ENCODE results near the gene MSRB3. TPM values are rescaled to one million over a fixed set of nuclear protein-coding genes. Genes with fewer than 3 reads are reported as not detected.

MSRB3 gene
- total and polyA plus RNA-seq, 2 of the 4 experiments (the other 2 are of a cell fraction), result 31.7 to 35.7 TPM

DNA sequence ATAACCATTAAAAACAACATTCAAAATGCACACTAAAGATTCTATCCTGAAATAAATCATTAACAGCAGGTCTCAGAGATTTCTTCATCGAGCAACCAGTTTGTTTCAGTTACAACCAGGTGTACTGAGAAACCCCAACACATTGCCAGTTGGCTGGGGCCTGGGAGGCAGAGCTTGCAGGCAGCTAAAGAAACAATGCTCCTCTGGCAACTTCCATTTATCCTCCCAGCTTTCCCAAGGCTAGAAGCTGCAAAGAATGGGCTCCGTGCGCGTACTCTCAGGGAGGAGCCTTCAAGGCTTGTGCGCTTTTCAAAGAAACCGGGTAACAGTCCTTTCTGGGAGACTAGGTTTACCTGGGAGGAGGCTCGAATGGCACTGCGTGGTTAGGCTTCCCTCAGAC, 181.6 kb downstream of the MSRB3 start:
- POLR2A ChIA-PET (ENCODE audit: unreplicated experiment), result interaction anchor here (0.5 kb wide), 1 partner anchor 656 kb away, joined by 3 read pairs; no protein-coding TSS in a partner anchor
- H2AK9ac ChIP-seq (replicated peaks; ENCODE audit: low read depth, low read length, poor library complexity), result no peak overlapping the region
- H3K9me3 ChIP-seq (ENCODE audit: control insufficient read depth, insufficient read depth, low read length), result no peaks in the 10 kb centered on the region
- no peak overlapping the region for H3K4me2 ChIP-seq (ENCODE audit: low read depth, low read length)
- no peak overlapping the region for H3K23ac ChIP-seq (ENCODE audit: low read depth, low read length)
- no CpG with 5 or more reads among the region's 8 CpGs for WGBS, 2 experiments (ENCODE audit: extremely low coverage in 2 of 2, insufficient read length in 1 of 2)
- H3K4me3 ChIP-seq (ENCODE audit: insufficient read depth, low read depth, low read length), result no peak overlapping the region
- no peak overlapping the region for H2BK15ac ChIP-seq (ENCODE audit: low read depth, low read length)
- peaks cover 12% of the 10 kb centered on the region for H3K36me3 ChIP-seq (ENCODE audit: control insufficient read depth, insufficient read depth, low read length)
- H2AFZ ChIP-seq (replicated peaks; ENCODE audit: low read length, poor library complexity), result no peak overlapping the region
- no peak overlapping the region for H3K4ac ChIP-seq (ENCODE audit: low read depth, low read length)
- no peak overlapping the region for H3K56ac ChIP-seq (ENCODE audit: extremely low read depth, insufficient read depth, low read length)
- CTCF ChIA-PET, result no interaction called here
- H3K79me1 ChIP-seq (ENCODE audit: low read depth in 1 of 2, low read length in 2 of 2), result peaks cover 6 to 14% of the 10 kb centered on the region in 2 experiments; a peak in 3 of 4 replicates
- H2BK5ac ChIP-seq (ENCODE audit: low read depth, low read length, poor library complexity, severe bottlenecking), result no peak overlapping the region
- no TSS peak for BruUV-seq (replicated peaks)
- in situ Hi-C loops (cut with MboI; ENCODE audit: low sequenced_read_pairs), result no loop called here
- no peak for ATAC-seq (ENCODE audit: low read depth)
- no peak for DNase-seq
- TF ChIP-seq POLR2A (IDR thresholded peaks at IDR 0.05; ENCODE audit: low read depth, low read length) (no peak), MXI1 (IDR thresholded peaks at IDR 0.05; ENCODE audit: borderline replicate concordance, low read depth, low read length) (no peak), RAD21 (IDR thresholded peaks at IDR 0.05; ENCODE audit: low read length) (no peak), FOS (IDR thresholded peaks at IDR 0.05; ENCODE audit: low read depth, low read length) (no peak), RCOR1 (IDR thresholded peaks at IDR 0.05; ENCODE audit: insufficient replicate concordance, low read length) (no peak), MAZ (IDR thresholded peaks at IDR 0.05; ENCODE audit: borderline replicate concordance, low read depth, low read length) (no peak), BHLHE40 (IDR thresholded peaks at IDR 0.05; ENCODE audit: low read depth, low read length) (no peak), SMC3 (IDR thresholded peaks at IDR 0.05; ENCODE audit: low read depth, low read length) (no peak), NFE2L2 (IDR thresholded peaks at IDR 0.05; ENCODE audit: low read depth, low read length) (no peak), MAFK (IDR thresholded peaks at IDR 0.05; ENCODE audit: low read depth, low read length) (no peak), CTCF (conservative IDR thresholded peaks at IDR 0.05; ENCODE audit: low read depth, low read length) (no peak), CHD1 (IDR thresholded peaks at IDR 0.05; ENCODE audit: low read depth, low read length) (no peak), CEBPB (IDR thresholded peaks at IDR 0.05; ENCODE audit: low read depth, low read length) (no peak), RFX5 (IDR thresholded peaks at IDR 0.05; ENCODE audit: low read depth, low read length) (no peak)
- TF ChIP-seq, protein P1, sequence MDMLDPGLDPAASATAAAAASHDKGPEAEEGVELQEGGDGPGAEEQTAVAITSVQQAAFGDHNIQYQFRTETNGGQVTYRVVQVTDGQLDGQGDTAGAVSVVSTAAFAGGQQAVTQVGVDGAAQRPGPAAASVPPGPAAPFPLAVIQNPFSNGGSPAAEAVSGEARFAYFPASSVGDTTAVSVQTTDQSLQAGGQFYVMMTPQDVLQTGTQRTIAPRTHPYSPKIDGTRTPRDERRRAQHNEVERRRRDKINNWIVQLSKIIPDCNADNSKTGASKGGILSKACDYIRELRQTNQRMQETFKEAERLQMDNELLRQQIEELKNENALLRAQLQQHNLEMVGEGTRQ (IDR thresholded peaks at IDR 0.05; ENCODE audit: low read depth, low read length), result no peak
- TF ChIP-seq, protein P2, sequence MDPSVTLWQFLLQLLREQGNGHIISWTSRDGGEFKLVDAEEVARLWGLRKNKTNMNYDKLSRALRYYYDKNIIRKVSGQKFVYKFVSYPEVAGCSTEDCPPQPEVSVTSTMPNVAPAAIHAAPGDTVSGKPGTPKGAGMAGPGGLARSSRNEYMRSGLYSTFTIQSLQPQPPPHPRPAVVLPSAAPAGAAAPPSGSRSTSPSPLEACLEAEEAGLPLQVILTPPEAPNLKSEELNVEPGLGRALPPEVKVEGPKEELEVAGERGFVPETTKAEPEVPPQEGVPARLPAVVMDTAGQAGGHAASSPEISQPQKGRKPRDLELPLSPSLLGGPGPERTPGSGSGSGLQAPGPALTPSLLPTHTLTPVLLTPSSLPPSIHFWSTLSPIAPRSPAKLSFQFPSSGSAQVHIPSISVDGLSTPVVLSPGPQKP (IDR thresholded peaks at IDR 0.05; ENCODE audit: borderline replicate concordance, low read depth, low read length), result no peak
- H4K91ac ChIP-seq (ENCODE audit: insufficient read depth, low read depth, low read length), result no peak overlapping the region
- no peak overlapping the region for H4K8ac ChIP-seq (ENCODE audit: low read depth in 2 of 2, low read length in 2 of 2)
- no peak overlapping the region for H3K27ac ChIP-seq (ENCODE audit: insufficient read depth, low read length)
- peaks cover 4% of the 10 kb centered on the region; the same call in 1 of the 2 replicates for H3K9me1 ChIP-seq (ENCODE audit: insufficient read depth, low read length)
- no peak overlapping the region for H2BK120ac ChIP-seq (ENCODE audit: low read depth, low read length)
- no peak overlapping the region for H3K9ac ChIP-seq (ENCODE audit: low read depth, low read length)
- no peak overlapping the region for H4K5ac ChIP-seq (ENCODE audit: low read depth, low read length)
- intact Hi-C loops (cut with micrococcal nuclease), result loop anchor here (10.0 kb wide), 1 partner anchor 135 kb away; no protein-coding TSS in a partner anchor
- H3K14ac ChIP-seq (replicated peaks; ENCODE audit: low read depth, low read length), result no peak overlapping the region
- H4K20me1 ChIP-seq (ENCODE audit: insufficient read depth, low read length), result no peaks in the 10 kb centered on the region
- H3K18ac ChIP-seq (ENCODE audit: low read depth, low read length), result no peak overlapping the region; the same call in 1 of the 2 replicates
- H3K4me1 ChIP-seq (ENCODE audit: control insufficient read depth, insufficient read depth, low read length), result peaks cover 8% of the 10 kb centered on the region
- no peak overlapping the region for H2AK5ac ChIP-seq (ENCODE audit: low read depth, low read length)
- dilution Hi-C loops (cut with HindIII; ENCODE audit: low sequenced_read_pairs, unreplicated experiment), result no loop called here
- no peaks in the 10 kb centered on the region for H3K27me3 ChIP-seq (ENCODE audit: control insufficient read depth, insufficient read depth, low read length)
- no peak overlapping the region for H2BK20ac ChIP-seq (ENCODE audit: low read depth, low read length)

Measured in IMR-90 (cell line).